Brain microvascular endothelial cell (primary cell): ENCODE results near the gene TMEM170A.
"Not testable (repeated sequence)": the region's sequence is repeated elsewhere in the genome, so short reads cannot be mapped to it uniquely, and the experiment has no call there.

Source experiments
- DNase-seq: peaks from one replicate; pipeline ENCODE4 v3.0.0-alpha.2; 2020
- H3K27ac ChIP-seq: fragments of 250-450 bp; sonication (Bioruptor Pico); 2 replicates; pipeline ENCODE4 v1.5.1; 2020; ENCODE audit warnings: mild to moderate bottlenecking, moderate library complexity
- H3K27me3 ChIP-seq: fragments of 250-450 bp; sonication (Bioruptor Pico); replicated peaks from 2 replicates; pipeline ENCODE4 v1.5.1; 2020; ENCODE audit warnings: mild to moderate bottlenecking
- H3K36me3 ChIP-seq: fragments of 250-450 bp; sonication (Bioruptor Pico); replicated peaks from 2 replicates; pipeline ENCODE4 v1.5.1; 2020; ENCODE audit warnings: mild to moderate bottlenecking
- H3K4me3 ChIP-seq: 2 replicates; pipeline ENCODE4 v1.5.1; 2011; ENCODE audit warnings: low read depth, mild to moderate bottlenecking, control low read depth, low read length, moderate library complexity
- in situ Hi-C: cut with HindIII; loops from 2 replicates; pipeline ENCODE4 v1.10.0; 2017; ENCODE audit warnings: low sequenced_read_pairs, low pct_ligation_motif_present
- TF ChIP-seq, protein P1 (sequence below): IDR thresholded peaks from 2 replicates; pipeline ENCODE4 v1.5.1; 2011; ENCODE audit warnings: low read depth, mild to moderate bottlenecking, moderate library complexity, low read length, control low read depth, inconsistent platforms; ENCODE audit errors: missing control alignments

Gene TMEM170A

DNA sequence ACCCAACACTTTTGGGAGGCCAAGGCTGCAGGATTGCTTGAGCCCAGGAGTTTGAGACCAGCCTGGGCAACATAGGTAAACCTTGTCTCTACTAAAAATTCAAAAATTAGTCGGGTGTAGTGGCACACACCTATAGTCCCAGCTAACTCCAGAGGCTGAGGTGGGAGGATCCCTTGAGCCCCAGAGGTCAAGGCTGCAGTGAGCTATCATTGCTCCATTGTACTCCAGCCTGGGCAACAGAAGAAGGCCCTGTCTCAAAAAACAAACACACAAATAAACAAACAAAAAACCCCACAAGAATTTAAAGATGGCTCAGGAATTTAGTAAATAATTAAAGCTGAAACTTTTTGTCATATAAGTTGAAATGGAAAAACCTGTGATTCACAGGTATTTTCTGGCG, 2.3 kb upstream of the TMEM170A start:
- no peaks in the 10 kb centered on the region for H3K36me3 ChIP-seq
- no peak for DNase-seq
- H3K4me3 ChIP-seq, result no peak overlapping the region
- H3K27me3 ChIP-seq, result no peaks in the 10 kb centered on the region
- in situ Hi-C loops, result no loop called here
- TF ChIP-seq, protein P1, sequence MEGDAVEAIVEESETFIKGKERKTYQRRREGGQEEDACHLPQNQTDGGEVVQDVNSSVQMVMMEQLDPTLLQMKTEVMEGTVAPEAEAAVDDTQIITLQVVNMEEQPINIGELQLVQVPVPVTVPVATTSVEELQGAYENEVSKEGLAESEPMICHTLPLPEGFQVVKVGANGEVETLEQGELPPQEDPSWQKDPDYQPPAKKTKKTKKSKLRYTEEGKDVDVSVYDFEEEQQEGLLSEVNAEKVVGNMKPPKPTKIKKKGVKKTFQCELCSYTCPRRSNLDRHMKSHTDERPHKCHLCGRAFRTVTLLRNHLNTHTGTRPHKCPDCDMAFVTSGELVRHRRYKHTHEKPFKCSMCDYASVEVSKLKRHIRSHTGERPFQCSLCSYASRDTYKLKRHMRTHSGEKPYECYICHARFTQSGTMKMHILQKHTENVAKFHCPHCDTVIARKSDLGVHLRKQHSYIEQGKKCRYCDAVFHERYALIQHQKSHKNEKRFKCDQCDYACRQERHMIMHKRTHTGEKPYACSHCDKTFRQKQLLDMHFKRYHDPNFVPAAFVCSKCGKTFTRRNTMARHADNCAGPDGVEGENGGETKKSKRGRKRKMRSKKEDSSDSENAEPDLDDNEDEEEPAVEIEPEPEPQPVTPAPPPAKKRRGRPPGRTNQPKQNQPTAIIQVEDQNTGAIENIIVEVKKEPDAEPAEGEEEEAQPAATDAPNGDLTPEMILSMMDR, result no peak
- no peak overlapping the region for H3K27ac ChIP-seq

GRCh38 chr16:75463389-75464121, 934 bp downstream of the TMEM170A start:
- Histone ChIP-seq H3K27ac (peak overlapping the region; percentile 89), H3K4me3 (peak overlapping the region; percentile 82)
- H3K27me3 ChIP-seq, DNase-seq, in situ Hi-C loops, H3K36me3 ChIP-seq: not testable (repeated sequence)

- Histone ChIP-seq H3K36me3 (no peaks in the 10 kb centered on the region), H3K27me3 (no peaks in the 10 kb centered on the region), H3K27ac (no peak overlapping the region), H3K4me3 (peak overlapping the region; percentile 82)
- in situ Hi-C loops, result no loop called here
- TF ChIP-seq, protein P1, result no peak
- DNase-seq, result no peak
Observed at GRCh38 chr16:75462806-75463205, 1.7 kb downstream of the TMEM170A start.

DNA sequence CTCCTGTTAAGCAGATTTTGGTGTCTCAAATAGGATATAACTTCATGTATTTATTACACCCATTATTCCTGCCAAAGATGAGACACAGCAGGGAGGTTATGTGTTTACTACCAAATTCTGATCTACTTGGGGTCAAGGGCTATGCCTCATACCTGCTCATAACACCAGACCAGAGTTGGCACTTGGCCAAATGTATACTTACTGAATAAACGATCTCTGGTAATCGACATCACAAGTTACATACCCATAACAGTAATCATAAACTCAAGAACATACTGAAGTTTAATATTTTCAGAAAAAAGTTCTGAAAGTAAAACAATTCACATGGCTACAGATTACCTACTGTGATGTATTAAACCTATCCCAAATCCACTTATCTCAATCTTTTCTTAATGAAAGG, 2.9 kb downstream of the TMEM170A start:
- in situ Hi-C loops, result no loop called here
- Histone ChIP-seq H3K27ac (no peak overlapping the region), H3K27me3 (no peaks in the 10 kb centered on the region), H3K4me3 (no peak overlapping the region), H3K36me3 (no peaks in the 10 kb centered on the region)
- no peak for DNase-seq
- TF ChIP-seq, protein P1, result no peak

DNA sequence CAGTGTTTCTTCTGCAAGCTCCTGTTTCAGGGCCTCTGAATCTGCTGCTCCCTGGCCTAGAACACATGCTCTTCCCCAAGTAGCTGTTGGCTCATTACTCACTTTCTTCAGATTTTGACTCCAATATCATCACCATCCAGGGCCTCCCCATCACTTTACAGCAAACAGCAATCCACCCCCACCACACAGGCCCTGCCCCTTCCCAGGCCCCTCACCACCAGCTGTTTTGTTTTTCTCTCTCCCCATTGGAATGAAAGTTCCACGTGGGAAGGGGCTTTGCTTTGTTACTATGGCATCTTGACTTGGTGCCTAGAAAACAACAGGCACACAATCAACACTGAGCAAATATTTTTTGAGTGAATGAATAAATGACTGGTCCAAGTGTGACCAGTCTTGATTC, 4.0 kb downstream of the TMEM170A start:
- no peak for DNase-seq
- in situ Hi-C loops, result no loop called here
- H3K27me3 ChIP-seq, result no peaks in the 10 kb centered on the region
- no peak overlapping the region for H3K4me3 ChIP-seq
- H3K27ac ChIP-seq, result no peak overlapping the region
- no peaks in the 10 kb centered on the region for H3K36me3 ChIP-seq
- TF ChIP-seq, protein P1, result no peak

DNA sequence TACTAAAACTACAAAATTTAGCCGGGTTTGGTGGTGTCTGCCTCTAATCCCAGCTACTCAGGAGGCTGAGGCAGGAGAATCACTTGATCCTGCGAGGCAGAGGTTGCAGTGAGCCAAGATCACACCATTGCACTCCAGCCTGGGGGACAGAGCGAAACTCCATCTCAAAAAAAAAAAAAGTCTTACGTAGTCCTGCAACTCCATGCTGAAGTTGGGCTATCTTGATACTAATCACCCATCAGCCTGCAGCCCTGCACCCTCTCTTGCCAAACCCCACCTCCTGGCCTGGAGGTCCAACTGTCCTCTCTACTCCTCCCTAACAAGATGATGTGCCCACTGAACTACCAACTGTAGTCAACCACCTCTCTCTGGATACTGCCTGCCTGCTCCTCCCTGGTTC, 4.8 kb downstream of the TMEM170A start:
- in situ Hi-C loops, result no loop called here
- no peak overlapping the region for H3K27ac ChIP-seq
- DNase-seq, result no peak
- no peaks in the 10 kb centered on the region for H3K27me3 ChIP-seq
- no peaks in the 10 kb centered on the region for H3K36me3 ChIP-seq
- TF ChIP-seq, protein P1, result no peak
- H3K4me3 ChIP-seq, result no peak overlapping the region
